Trophoblast cell (in vitro differentiated cells and primary cell): ENCODE data around the gene GALT.

Source experiments
- DNase-seq, 2 donors: peaks; one replicate each; pipeline ENCODE4 v3.0.0-alpha.2; 2016
- H2AFZ ChIP-seq: 2 replicates; pipeline ENCODE4 v1.6.1; 2013; ENCODE audit warnings: low read length, moderate library complexity, mild to moderate bottlenecking; ENCODE audit not compliant: insufficient read depth, poor library complexity
- H2AK5ac ChIP-seq: 2 replicates; pipeline ENCODE4 v1.6.1; 2013; ENCODE audit warnings: mild to moderate bottlenecking, low read length
- H2BK120ac ChIP-seq: 2 replicates; pipeline ENCODE4 v1.6.1; 2013; ENCODE audit warnings: low read length, mild to moderate bottlenecking, moderate library complexity; ENCODE audit not compliant: insufficient read depth, poor library complexity
- H2BK12ac ChIP-seq: 2 replicates; pipeline ENCODE4 v1.6.1; 2013; ENCODE audit warnings: mild to moderate bottlenecking, low read length, moderate library complexity
- H2BK5ac ChIP-seq: 2 replicates; pipeline ENCODE4 v1.6.1; 2013; ENCODE audit warnings: low read length, low read depth, moderate library complexity, mild to moderate bottlenecking; ENCODE audit not compliant: poor library complexity
- H3K14ac ChIP-seq: 2 replicates; pipeline ENCODE4 v1.6.1; 2013; ENCODE audit warnings: mild to moderate bottlenecking, low read length
- H3K18ac ChIP-seq: 2 replicates; pipeline ENCODE4 v1.6.1; 2013; ENCODE audit warnings: mild to moderate bottlenecking, low read length
- H3K23ac ChIP-seq: 2 replicates; pipeline ENCODE4 v1.6.1; 2013; ENCODE audit warnings: low read length
- H3K27ac ChIP-seq: 2 replicates; pipeline ENCODE4 v1.5.1; 2013; ENCODE audit warnings: low read depth, mild to moderate bottlenecking, inconsistent platforms, low read length, moderate library complexity
- H3K27me3 ChIP-seq: 2 replicates; pipeline ENCODE4 v1.6.1; 2013; ENCODE audit warnings: inconsistent platforms, mild to moderate bottlenecking, low read length, moderate library complexity; ENCODE audit not compliant: insufficient read depth
- H3K36me3 ChIP-seq, 2 experiments: 1 replicate in 1 of 2; 2 replicates in 1 of 2; pipeline ENCODE4 v1.6.1; 2013; ENCODE audit warnings: low read length in 2 of 2, mild to moderate bottlenecking in 2 of 2, moderate library complexity in 1 of 2; ENCODE audit not compliant: insufficient read depth in 2 of 2, control insufficient read depth in 1 of 2
- H3K4ac ChIP-seq: 2 replicates; pipeline ENCODE4 v1.6.1; 2013; ENCODE audit warnings: low read depth, mild to moderate bottlenecking, low read length, moderate library complexity
- H3K4me1 ChIP-seq, 2 experiments: 1 replicate in 1 of 2; 2 replicates in 1 of 2; pipeline ENCODE4 v1.6.1; 2013; ENCODE audit warnings: low read length in 2 of 2, mild to moderate bottlenecking in 2 of 2, moderate library complexity in 1 of 2; ENCODE audit not compliant: insufficient read depth in 2 of 2, control insufficient read depth in 1 of 2
- H3K4me2 ChIP-seq: 2 replicates; pipeline ENCODE4 v1.6.1; 2013; ENCODE audit warnings: inconsistent platforms, mild to moderate bottlenecking, low read length, moderate library complexity
- H3K4me3 ChIP-seq: 2 replicates; pipeline ENCODE4 v1.5.1; 2013; ENCODE audit warnings: mild to moderate bottlenecking, low read depth, low read length, inconsistent platforms
- H3K79me1 ChIP-seq: one replicate; pipeline ENCODE4 v1.6.1; 2013; ENCODE audit warnings: low read length
- H3K79me2 ChIP-seq: 2 replicates; pipeline ENCODE4 v1.6.1; 2013; ENCODE audit warnings: low read length, mild to moderate bottlenecking; ENCODE audit not compliant: control insufficient read depth, insufficient read depth, poor library complexity
- H3K9ac ChIP-seq: 2 replicates; pipeline ENCODE4 v1.6.1; 2013; ENCODE audit warnings: mild to moderate bottlenecking, low read length
- H3K9me3 ChIP-seq: 2 replicates; pipeline ENCODE4 v1.6.1; 2013; ENCODE audit warnings: low read depth, mild to moderate bottlenecking, control low read depth, inconsistent platforms, low read length; ENCODE audit not compliant: insufficient read depth
- H4K12ac ChIP-seq: 2 replicates; pipeline ENCODE4 v1.6.1; 2013; ENCODE audit warnings: low read depth, mild to moderate bottlenecking, low read length, moderate library complexity
- H4K8ac ChIP-seq: 2 replicates; pipeline ENCODE4 v1.6.1; 2013; ENCODE audit warnings: low read depth, mild to moderate bottlenecking, low read length, moderate library complexity
- H4K91ac ChIP-seq: one replicate; pipeline ENCODE4 v1.6.1; 2013; ENCODE audit warnings: low read depth, mild to moderate bottlenecking, low read length, moderate library complexity
- WGBS: extraction: QIAGEN DNeasy Blood & Tissue Kit; methylation state at CpG from one replicate; pipeline ENCODE4 v1.1.7; 2013; ENCODE audit warnings: missing lambda C conversion rate; ENCODE audit not compliant: insufficient read length, insufficient coverage; ENCODE audit errors: extremely low coverage; 5-methylcytosine and 5-hydroxymethylcytosine counted together

Gene GALT

DNA sequence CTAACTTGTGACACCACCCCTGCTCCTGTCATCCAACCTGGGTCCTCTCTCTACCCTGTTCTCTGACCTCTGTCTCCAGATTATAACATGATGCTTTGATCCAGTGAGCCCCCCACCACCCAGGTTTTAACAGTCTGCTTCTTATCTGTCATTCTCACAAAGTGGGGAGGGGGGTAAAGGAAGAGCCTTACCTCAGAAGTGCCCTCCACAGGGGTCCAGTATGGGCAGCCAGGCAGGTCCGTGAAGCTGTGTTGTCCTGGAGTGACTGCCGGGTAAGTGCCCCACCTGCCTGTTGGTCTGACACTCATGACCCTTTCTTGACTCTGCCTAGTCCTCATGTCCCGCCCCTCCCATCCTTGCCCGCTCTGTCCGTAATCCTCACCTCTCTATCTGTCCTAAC, 8.9 kb downstream of the GALT start:
- Histone ChIP-seq H3K4me2 (no peak overlapping the region), H2BK5ac (no peak overlapping the region), H3K79me1 (peaks cover 4% of the 10 kb centered on the region), H3K79me2 (no peaks in the 10 kb centered on the region), H3K23ac (no peak overlapping the region), H3K27me3 (no peaks in the 10 kb centered on the region), H3K4ac (no peak overlapping the region), H3K14ac (no peak overlapping the region), H3K4me1 (peaks cover 23 to 28% of the 10 kb centered on the region in 2 experiments), H3K4me3 (no peak overlapping the region), H4K8ac (no peak overlapping the region), H2BK120ac (no peak overlapping the region), H2BK12ac (no peak overlapping the region), H2AK5ac (no peak overlapping the region), H4K91ac (no peak overlapping the region), H4K12ac (no peak overlapping the region), H3K9ac (no peak overlapping the region), H2AFZ (no peak overlapping the region), H3K18ac (no peak overlapping the region), H3K9me3 (peaks cover 3% of the 10 kb centered on the region), H3K27ac (no peak overlapping the region), H3K36me3 (peaks cover 0 to 1% of the 10 kb centered on the region in 2 experiments)
- no peak for DNase-seq
- WGBS = no CpG with 5 or more reads among the region's 5 CpGs

DNA sequence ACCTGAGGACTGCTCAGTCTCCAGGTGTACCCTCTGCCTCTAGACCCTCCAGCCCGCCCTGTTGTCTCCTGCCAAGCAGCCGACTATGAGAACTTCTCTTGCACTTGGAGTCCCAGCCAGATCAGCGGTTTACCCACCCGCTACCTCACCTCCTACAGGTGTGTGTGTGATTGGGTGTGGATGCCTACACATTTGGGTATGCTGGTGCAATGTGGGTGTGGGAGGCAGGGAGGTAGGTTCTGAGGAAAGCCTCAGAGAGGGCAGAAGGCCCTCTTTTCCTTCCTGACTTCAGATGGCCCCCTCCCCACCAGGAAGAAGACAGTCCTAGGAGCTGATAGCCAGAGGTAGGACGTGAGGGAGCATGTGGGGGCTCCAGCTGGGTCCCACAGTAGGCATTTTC, 10.5 kb downstream of the GALT start:
- peaks cover 0 to 3% of the 10 kb centered on the region in 2 experiments for H3K36me3 ChIP-seq

DNA sequence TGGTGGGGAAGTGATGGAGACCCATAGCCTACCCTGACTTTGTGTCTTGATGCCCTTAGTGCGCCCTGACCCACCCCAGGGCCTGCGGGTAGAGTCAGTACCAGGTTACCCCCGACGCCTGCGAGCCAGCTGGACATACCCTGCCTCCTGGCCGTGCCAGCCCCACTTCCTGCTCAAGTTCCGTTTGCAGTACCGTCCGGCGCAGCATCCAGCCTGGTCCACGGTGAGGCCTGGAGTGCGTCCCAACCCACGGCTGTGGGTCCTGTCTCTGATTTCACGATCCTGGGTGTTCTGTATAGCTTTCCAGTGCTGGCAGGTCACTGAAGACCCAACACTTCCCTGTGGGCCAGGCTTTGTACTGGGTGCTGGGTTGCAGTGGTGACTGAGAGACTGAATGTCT, 12.0 kb downstream of the GALT start:
- H3K27me3 ChIP-seq = no peaks in the 10 kb centered on the region
- no peak overlapping the region for H3K4me2 ChIP-seq

More for the DNA sequence above, 10.5 kb downstream of the GALT start:
- Histone ChIP-seq H3K9me3 (peaks cover 3% of the 10 kb centered on the region), H3K14ac (no peak overlapping the region), H2AFZ (no peak overlapping the region), H3K4me2 (no peak overlapping the region), H3K9ac (no peak overlapping the region), H4K91ac (no peak overlapping the region), H3K23ac (no peak overlapping the region), H3K79me1 (peaks cover 3% of the 10 kb centered on the region), H2BK120ac (no peak overlapping the region), H3K79me2 (no peaks in the 10 kb centered on the region), H4K8ac (no peak overlapping the region), H2AK5ac (no peak overlapping the region), H3K18ac (no peak overlapping the region), H3K27ac (no peak overlapping the region), H2BK5ac (no peak overlapping the region), H3K4ac (no peak overlapping the region), H4K12ac (no peak overlapping the region), H3K27me3 (no peaks in the 10 kb centered on the region), H3K4me3 (no peak overlapping the region), H2BK12ac (no peak overlapping the region), H3K4me1 (peaks cover 16 to 18% of the 10 kb centered on the region in 2 experiments)
- no peak for DNase-seq
- no CpG with 5 or more reads among the region's 5 CpGs for WGBS

DNA sequence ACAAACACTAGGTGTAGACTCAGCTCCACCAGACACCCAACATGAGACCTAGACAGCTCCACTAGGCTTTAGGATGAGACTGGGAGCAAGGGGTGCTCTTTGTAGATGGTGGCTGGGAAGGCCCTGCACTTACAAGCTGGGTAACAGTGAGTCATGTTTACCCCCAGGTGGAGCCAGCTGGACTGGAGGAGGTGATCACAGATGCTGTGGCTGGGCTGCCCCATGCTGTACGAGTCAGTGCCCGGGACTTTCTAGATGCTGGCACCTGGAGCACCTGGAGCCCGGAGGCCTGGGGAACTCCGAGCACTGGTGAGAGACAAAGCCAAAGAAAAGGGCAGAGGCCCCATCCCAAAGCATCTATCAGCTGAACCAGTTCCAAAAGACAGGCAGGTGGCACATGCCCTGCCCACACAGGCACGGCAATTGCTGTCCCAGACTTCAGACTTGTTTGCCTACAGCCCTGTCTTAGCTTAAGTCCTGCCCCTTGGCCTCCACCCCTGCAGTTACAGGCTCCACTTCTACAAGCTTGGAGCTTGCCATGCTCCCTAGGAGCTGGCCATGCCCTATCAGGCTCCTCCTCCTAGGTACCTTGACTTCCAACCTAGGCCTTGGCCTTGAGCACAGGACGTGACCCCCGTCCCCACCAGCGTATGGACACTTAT, 13.2 kb downstream of the GALT start:
- H4K91ac ChIP-seq = no peak overlapping the region
- H3K9ac ChIP-seq = no peak overlapping the region
- DNase-seq = peak; percentile 92 to 97
- no peak overlapping the region for H3K4me2 ChIP-seq
- no peak overlapping the region for H2AFZ ChIP-seq
- H3K79me1 ChIP-seq = no peaks in the 10 kb centered on the region
- H3K36me3 ChIP-seq = peaks cover 0 to 3% of the 10 kb centered on the region in 2 experiments
- no peak overlapping the region for H3K18ac ChIP-seq
- WGBS = no CpG with 5 or more reads among the region's 8 CpGs
- H2AK5ac ChIP-seq = no peak overlapping the region
- no peak overlapping the region for H4K12ac ChIP-seq
- H3K27ac ChIP-seq = no peak overlapping the region
- no peak overlapping the region for H4K8ac ChIP-seq
- no peak overlapping the region for H3K4me3 ChIP-seq
- no peaks in the 10 kb centered on the region for H3K27me3 ChIP-seq
- no peak overlapping the region for H3K14ac ChIP-seq
- no peak overlapping the region for H2BK12ac ChIP-seq
- H3K4ac ChIP-seq = no peak overlapping the region
- peaks cover 2 to 3% of the 10 kb centered on the region in 2 experiments for H3K4me1 ChIP-seq
- no peak overlapping the region for H2BK5ac ChIP-seq
- no peak overlapping the region for H2BK120ac ChIP-seq
- H3K79me2 ChIP-seq = peaks cover under 1% of the 10 kb centered on the region
- H3K9me3 ChIP-seq = peaks cover 3% of the 10 kb centered on the region
- no peak overlapping the region for H3K23ac ChIP-seq

More for the DNA sequence above, 12.0 kb downstream of the GALT start:
- peaks cover 3% of the 10 kb centered on the region for H3K9me3 ChIP-seq
- no peak overlapping the region for H2AK5ac ChIP-seq
- H3K23ac ChIP-seq = no peak overlapping the region
- H2BK5ac ChIP-seq = no peak overlapping the region
- H3K4ac ChIP-seq = no peak overlapping the region
- no peak overlapping the region for H2AFZ ChIP-seq
- H4K8ac ChIP-seq = no peak overlapping the region
- H3K4me1 ChIP-seq = peaks cover 2 to 5% of the 10 kb centered on the region in 2 experiments
- no peak overlapping the region for H3K18ac ChIP-seq
- H4K12ac ChIP-seq = no peak overlapping the region
- no CpG with 5 or more reads among the region's 14 CpGs for WGBS
- no peak for DNase-seq
- H3K4me3 ChIP-seq = peak overlapping the region; percentile 34
- H3K9ac ChIP-seq = no peak overlapping the region
- H3K36me3 ChIP-seq = peaks cover 0 to 3% of the 10 kb centered on the region in 2 experiments
- H2BK12ac ChIP-seq = no peak overlapping the region
- H2BK120ac ChIP-seq = no peak overlapping the region
- no peak overlapping the region for H3K27ac ChIP-seq
- peaks cover 1% of the 10 kb centered on the region for H3K79me1 ChIP-seq
- no peaks in the 10 kb centered on the region for H3K79me2 ChIP-seq
- H3K14ac ChIP-seq = no peak overlapping the region
- no peak overlapping the region for H4K91ac ChIP-seq
